ENCODE results near the gene PPME1. TPM values are rescaled to one million over a fixed set of nuclear protein-coding genes. Genes with fewer than 3 reads are reported as not detected.

The PPME1 gene
- total RNA-seq, 2 donors from 2014 or later: 44.1 to 61.5 TPM

GRCh38 chr11:74175920-74176319 lies 4.8 kb downstream of the PPME1 start:
- H3K27ac ChIP-seq: no peak overlapping the region
- no peak for TF ChIP-seq CTCF (IDR thresholded peaks at IDR 0.05)
- H3K27me3 ChIP-seq: no peaks in the 10 kb centered on the region
- no peak for DNase-seq
- H3K4me1 ChIP-seq: peaks cover 5% of the 10 kb centered on the region
- H3K9me3 ChIP-seq: no peaks in the 10 kb centered on the region
- intact Hi-C loops (cut with DNase I): no loop called here
- H3K36me3 ChIP-seq: no peaks in the 10 kb centered on the region
- no peak overlapping the region for H3K4me3 ChIP-seq
- no peak overlapping the region for H3K9ac ChIP-seq (ENCODE audit: low read depth in 2 of 2, low read length in 2 of 2)

- Histone ChIP-seq H3K36me3 (no peaks in the 10 kb centered on the region), H3K27ac (no peak overlapping the region), H3K9ac (ENCODE audit: low read depth in 2 of 2, low read length in 2 of 2) (no peak overlapping the region), H3K9me3 (no peaks in the 10 kb centered on the region), H3K4me1 (no peaks in the 10 kb centered on the region), H3K27me3 (no peaks in the 10 kb centered on the region), H3K4me3 (no peak overlapping the region)
- TF ChIP-seq CTCF (IDR thresholded peaks at IDR 0.05): no peak
- no peak for DNase-seq
- intact Hi-C loops (cut with DNase I): no loop called here
Observed at GRCh38 chr11:74179234-74180052, 8.4 kb downstream of the PPME1 start.

GRCh38 chr11:74182635-74183034 lies 11.5 kb downstream of the PPME1 start:
- Histone ChIP-seq H3K9ac (ENCODE audit: low read depth in 2 of 2, low read length in 2 of 2) (no peak overlapping the region), H3K27ac (no peak overlapping the region), H3K36me3 (no peaks in the 10 kb centered on the region), H3K4me3 (no peak overlapping the region), H3K4me1 (no peaks in the 10 kb centered on the region), H3K27me3 (no peaks in the 10 kb centered on the region), H3K9me3 (no peaks in the 10 kb centered on the region)
- no peak for DNase-seq
- intact Hi-C loops (cut with DNase I): no loop called here
- TF ChIP-seq CTCF (IDR thresholded peaks at IDR 0.05): no peak

GRCh38 chr11:74185285-74185684 lies 14.2 kb downstream of the PPME1 start:
- no peak for TF ChIP-seq CTCF (IDR thresholded peaks at IDR 0.05)
- H3K27ac ChIP-seq: no peak overlapping the region
- DNase-seq: no peak
- H3K4me3 ChIP-seq: no peak overlapping the region
- intact Hi-C loops (cut with DNase I): no loop called here
- H3K27me3 ChIP-seq: no peaks in the 10 kb centered on the region
- H3K9me3 ChIP-seq: no peaks in the 10 kb centered on the region
- no peak overlapping the region for H3K9ac ChIP-seq (ENCODE audit: low read depth in 2 of 2, low read length in 2 of 2)
- H3K4me1 ChIP-seq: no peaks in the 10 kb centered on the region
- H3K36me3 ChIP-seq: no peaks in the 10 kb centered on the region

- H3K4me3 ChIP-seq: no peak overlapping the region
- intact Hi-C loops (cut with DNase I): no loop called here
Observed at GRCh38 chr11:74185695-74186094, 14.6 kb downstream of the PPME1 start.

More at GRCh38 chr11:74185695-74186094, 14.6 kb downstream of the PPME1 start:
- Histone ChIP-seq H3K36me3 (no peaks in the 10 kb centered on the region), H3K9me3 (no peaks in the 10 kb centered on the region), H3K27me3 (no peaks in the 10 kb centered on the region), H3K9ac (ENCODE audit: low read depth in 2 of 2, low read length in 2 of 2) (no peak overlapping the region), H3K4me1 (no peaks in the 10 kb centered on the region), H3K27ac (no peak overlapping the region)
- no peak for DNase-seq
- TF ChIP-seq CTCF (IDR thresholded peaks at IDR 0.05): no peak
